GM12801 (cell line): Measurements from ENCODE around the gene IGLL5.

ENCODE experiments used
- TF ChIP-seq, protein P1 (sequence below): IDR thresholded peaks from one replicate; pipeline ENCODE4 v1.5.1; 2011; ENCODE audit warnings: control low read depth; ENCODE audit not compliant: insufficient read length; ENCODE audit errors: extremely low read depth

Gene IGLL5

DNA sequence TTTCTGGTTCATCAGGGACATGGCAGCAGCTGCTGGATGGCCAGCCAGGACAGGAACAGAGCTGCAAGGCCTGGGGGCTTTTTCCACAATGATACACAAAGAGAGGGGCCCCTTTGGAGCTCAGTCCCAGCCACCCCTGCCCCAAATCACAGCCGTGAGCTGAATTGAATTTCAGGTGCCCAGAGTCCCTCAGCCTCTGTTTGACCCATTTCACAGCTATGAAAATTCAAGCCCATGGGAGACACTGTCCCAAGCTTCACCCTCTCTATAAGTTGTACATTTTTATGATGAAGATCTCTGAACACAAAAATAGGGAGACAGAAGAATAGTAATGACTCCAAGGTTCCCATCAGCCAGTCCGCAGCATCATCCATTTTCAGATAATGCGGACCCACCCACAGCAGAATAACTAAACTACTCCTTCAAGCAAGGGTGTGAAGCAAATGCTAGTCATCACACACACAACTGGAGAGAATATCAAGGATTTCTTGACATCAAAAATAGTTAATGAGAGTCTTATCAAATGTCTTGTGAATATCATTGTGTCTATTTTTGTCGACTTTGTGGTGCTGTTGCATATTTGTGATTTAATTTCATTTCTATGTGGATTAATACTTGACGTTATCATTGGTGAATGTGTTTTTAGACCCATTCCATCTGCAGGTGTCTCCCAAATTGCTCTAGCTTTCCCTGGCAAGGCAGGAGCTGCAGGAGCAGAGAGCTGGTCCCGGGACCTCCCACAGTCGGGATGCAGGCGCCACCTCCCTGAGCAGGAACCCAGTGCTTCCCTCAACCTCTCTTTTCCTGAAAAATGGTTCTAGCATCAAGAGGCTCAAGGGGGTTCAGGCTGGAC lies 24.7 kb downstream of the IGLL5 start:
- TF ChIP-seq, protein P1, sequence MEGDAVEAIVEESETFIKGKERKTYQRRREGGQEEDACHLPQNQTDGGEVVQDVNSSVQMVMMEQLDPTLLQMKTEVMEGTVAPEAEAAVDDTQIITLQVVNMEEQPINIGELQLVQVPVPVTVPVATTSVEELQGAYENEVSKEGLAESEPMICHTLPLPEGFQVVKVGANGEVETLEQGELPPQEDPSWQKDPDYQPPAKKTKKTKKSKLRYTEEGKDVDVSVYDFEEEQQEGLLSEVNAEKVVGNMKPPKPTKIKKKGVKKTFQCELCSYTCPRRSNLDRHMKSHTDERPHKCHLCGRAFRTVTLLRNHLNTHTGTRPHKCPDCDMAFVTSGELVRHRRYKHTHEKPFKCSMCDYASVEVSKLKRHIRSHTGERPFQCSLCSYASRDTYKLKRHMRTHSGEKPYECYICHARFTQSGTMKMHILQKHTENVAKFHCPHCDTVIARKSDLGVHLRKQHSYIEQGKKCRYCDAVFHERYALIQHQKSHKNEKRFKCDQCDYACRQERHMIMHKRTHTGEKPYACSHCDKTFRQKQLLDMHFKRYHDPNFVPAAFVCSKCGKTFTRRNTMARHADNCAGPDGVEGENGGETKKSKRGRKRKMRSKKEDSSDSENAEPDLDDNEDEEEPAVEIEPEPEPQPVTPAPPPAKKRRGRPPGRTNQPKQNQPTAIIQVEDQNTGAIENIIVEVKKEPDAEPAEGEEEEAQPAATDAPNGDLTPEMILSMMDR, result no peak

DNA sequence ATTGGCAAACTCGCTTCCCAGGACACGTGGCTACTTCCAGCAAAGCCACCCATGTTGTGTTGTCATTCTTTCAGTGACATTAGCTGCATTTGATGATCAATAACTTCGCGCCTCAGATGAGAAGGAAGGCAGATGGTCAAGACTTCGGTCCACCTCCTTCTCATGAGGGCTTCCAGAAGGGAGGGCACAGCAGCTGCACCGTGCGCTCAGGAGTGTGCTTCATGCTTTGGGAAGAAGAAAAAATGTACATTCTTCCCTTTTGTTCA lies 25.3 kb downstream of the IGLL5 start:
- TF ChIP-seq, protein P1, result no peak

DNA sequence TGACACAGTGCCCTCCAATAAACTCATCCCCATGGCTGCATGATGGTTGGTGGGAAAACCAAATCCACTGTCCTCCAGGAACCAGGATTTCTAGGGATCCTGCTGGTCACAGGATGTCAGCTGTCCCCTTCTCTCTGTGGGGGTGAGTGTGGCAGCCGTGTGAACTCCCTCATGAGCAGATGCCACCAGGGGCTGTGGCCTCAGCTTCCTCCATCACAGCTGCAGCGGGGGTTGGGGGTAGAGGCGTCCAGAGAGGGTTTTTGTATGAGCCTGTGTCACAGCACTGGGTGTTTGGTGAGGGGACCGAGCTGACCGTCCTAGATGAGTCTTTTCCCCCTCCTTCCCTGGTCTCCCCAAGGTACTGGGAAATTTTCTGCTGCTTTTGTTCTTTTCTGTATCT lies 26.4 kb downstream of the IGLL5 start:
- TF ChIP-seq, protein P1, result no peak

DNA sequence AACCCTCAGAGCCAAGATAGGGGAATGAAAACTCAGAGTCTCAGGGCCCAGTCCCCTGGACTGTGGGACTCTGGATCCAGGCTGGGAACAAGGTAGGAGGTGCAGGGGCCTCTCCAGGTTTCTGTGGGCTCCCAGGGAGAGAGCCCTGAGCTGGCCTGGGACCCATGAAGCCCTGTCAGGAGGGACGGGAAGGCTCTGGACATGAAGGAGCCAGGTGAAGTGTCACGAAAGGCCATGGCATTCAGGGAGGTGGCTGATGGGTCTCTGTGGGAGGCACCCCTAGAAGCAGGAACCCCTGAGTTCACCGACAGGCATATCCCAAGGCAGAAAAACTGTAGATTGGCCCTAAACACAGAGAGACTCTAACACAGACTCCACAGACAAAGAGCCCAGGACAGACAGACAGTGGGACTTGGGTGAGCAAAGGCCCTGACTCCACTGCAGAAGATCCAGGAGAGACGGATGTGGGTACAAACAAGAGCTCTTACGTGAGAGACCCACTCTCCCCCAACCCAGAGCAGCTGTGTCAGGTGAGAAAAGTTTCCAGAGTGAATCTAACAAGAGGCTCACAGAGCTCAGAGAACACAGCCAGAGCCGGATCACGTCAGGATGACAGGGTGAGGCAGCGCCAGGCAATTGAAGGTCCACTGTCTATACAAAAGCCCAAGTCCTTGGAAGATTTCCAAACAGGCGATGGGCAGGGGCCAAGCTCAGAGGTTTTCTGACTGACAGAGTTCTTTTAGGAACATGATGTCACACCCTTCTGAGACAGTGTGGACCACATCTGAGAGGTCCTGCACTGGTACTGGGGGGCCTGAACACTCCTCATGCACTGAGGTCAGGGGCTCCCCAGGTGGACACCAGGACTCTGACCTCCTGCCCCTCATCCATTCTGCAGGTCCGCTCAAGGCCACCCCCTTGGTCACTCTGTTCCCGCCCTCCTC lies 27.4 kb downstream of the IGLL5 start:
- TF ChIP-seq, protein P1, result no peak

DNA sequence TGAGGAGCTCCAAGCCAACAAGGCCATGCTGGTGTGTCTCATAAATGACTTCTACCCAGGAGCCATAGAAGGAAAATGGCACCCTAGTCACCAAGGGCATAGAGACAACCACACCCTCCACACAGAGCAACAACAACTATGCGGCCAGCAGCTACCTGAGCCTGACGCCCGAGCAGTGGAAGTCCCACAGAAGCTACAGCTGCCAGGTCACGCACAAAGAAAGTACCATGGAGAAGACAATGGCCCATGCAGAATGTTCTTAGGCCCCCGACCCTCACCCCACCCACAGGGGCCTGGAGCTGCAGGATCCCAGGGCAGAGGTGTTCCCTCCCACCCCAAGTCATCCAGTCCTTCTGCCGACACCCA lies 28.0 kb downstream of the IGLL5 start:
- TF ChIP-seq, protein P1, result no peak

DNA sequence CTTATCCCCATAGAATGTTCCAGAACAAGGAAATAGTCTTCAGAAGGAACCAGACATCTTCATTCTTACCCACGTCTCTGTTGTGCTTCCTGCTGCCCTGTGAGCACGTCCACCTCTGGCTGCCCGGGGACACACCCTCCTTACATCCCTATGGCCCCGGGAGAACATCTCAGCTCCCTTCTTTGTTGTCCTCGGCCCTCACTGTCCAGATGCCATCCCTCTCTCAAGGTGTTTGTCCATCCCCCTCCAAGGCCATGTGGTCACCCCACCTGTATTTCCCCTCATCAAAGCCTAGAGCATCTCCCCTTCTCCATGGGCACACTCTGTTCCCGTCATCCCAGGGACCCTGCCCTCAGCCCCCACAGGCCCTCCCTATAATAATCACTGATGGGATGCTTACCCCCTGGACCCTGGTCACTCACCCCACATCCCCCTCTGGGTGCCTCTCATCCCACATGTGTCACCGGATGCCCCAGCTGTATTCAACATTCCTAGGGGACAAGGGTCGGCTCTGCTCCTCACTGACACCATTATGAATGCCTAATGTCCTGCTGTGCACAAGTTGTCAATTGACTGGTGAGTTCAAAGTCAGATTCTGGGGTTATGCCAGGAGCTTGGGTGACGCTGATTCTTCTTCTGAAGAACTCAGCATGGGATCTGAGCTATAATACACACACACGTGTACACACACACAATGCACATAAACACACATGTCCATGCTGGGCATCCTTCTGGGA lies 28.8 kb downstream of the IGLL5 start:
- TF ChIP-seq, protein P1, result no peak

DNA sequence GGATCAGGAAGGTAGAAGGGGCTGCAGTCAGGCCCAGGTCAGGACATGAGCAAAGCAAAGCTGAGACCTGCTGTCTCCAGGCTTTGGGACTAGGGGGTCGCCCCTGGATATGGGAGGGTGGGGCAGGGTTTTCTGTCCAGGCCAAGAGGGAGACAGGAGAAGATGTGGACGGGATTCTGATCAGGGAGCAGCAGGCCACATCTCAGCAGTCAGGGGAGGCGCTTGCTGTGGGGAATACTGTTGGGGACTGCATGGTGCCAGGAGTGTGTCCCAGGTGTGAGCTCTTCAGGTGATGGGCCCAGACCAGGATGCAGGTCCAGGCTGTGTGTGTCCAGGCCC lies 29.3 kb downstream of the IGLL5 start:
- TF ChIP-seq, protein P1, result no peak
